B cell (primary cell): Measurements from ENCODE around the gene LRRC4C.

Experiments used
- EZH2 ChIP-seq: IDR thresholded peaks from 2 replicates; pipeline ENCODE4 v1.6.1; 2012; ENCODE audit warnings: borderline replicate concordance, low read depth, mild to moderate bottlenecking, moderate library complexity, low read length; ENCODE audit not compliant: insufficient read depth, poor library complexity, severe bottlenecking
- TF ChIP-seq, protein P1 (sequence below): fragments of 200-600 bp; IDR thresholded peaks from one replicate; pipeline ENCODE4 v1.8.0; 2022; ENCODE audit warnings: antibody characterized with exemption, mild to moderate bottlenecking

DNA sequence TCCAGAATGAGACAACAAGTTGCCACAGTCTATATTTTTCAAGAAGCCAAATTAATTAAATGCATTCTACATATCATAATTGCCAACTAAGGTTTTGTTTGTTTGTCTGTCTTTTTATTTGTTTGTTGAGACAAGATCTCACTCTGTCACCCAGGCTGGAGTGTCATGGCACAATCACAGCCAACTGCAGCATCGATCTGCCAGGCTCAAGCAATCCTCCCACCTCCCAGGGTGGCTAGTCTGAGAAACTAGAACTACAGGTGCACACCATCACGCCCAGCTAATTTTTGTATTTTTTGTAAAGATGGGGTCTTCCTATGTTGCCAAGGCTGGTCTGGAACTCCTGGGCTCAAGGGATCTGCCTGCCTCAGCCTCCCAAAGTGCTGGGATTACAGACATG lies 140.0 kb downstream of the LRRC4C start:
- TF ChIP-seq, protein P1, sequence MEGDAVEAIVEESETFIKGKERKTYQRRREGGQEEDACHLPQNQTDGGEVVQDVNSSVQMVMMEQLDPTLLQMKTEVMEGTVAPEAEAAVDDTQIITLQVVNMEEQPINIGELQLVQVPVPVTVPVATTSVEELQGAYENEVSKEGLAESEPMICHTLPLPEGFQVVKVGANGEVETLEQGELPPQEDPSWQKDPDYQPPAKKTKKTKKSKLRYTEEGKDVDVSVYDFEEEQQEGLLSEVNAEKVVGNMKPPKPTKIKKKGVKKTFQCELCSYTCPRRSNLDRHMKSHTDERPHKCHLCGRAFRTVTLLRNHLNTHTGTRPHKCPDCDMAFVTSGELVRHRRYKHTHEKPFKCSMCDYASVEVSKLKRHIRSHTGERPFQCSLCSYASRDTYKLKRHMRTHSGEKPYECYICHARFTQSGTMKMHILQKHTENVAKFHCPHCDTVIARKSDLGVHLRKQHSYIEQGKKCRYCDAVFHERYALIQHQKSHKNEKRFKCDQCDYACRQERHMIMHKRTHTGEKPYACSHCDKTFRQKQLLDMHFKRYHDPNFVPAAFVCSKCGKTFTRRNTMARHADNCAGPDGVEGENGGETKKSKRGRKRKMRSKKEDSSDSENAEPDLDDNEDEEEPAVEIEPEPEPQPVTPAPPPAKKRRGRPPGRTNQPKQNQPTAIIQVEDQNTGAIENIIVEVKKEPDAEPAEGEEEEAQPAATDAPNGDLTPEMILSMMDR, result no peak
- no peak for TF ChIP-seq EZH2
